GM03348 (cell line): ENCODE results near the gene ZNF473.
"Not testable (repeated sequence)": the region's sequence is repeated elsewhere in the genome, so short reads cannot be mapped to it uniquely, and the experiment has no call there.

ENCODE experiments used
- DNase-seq: peaks from one replicate; pipeline ENCODE4 v3.0.0; 2012; ENCODE audit warnings: low spot score

Gene ZNF473

GRCh38 chr19:50099696-50100095 lies 73.9 kb downstream of the ZNF473 start:
- not testable (repeated sequence) for DNase-seq

- DNase-seq, result not testable (repeated sequence)
Measured at GRCh38 chr19:50100946-50101345, 75.1 kb downstream of the ZNF473 start.
